ENCODE measurements around the gene RGS10.

GRCh38 chr10:119541046-119541445 is 1.5 kb downstream of the RGS10 start:
- TF ChIP-seq EP300 (IDR thresholded peaks at IDR 0.05) (no peak), CTCF (IDR thresholded peaks at IDR 0.05) (no peak)
